Peyer's patch (tissue), 4 donors: ENCODE measurements around the gene WTIP.

Experiments
- POLR2A ChIP-seq, 2 donors: fragments of 450-650 bp; IDR thresholded peaks; one replicate each; pipeline ENCODE4 v1.5.1; 2017; ENCODE audit warnings: antibody characterized with exemption in 2 of 2, mild to moderate bottlenecking in 2 of 2, moderate library complexity in 2 of 2
- TF ChIP-seq, protein P1 (sequence below), 6 experiments: fragments of 450-650 bp in 4 of 6; fragments of 200-600 bp in 2 of 6; sonication (generic) in 1 of 6; IDR thresholded peaks; one replicate each; pipeline ENCODE4 v1.5.1; 2017 to 2019; ENCODE audit warnings: antibody characterized with exemption in 6 of 6, mild to moderate bottlenecking in 3 of 6, moderate library complexity in 1 of 6

DNA sequence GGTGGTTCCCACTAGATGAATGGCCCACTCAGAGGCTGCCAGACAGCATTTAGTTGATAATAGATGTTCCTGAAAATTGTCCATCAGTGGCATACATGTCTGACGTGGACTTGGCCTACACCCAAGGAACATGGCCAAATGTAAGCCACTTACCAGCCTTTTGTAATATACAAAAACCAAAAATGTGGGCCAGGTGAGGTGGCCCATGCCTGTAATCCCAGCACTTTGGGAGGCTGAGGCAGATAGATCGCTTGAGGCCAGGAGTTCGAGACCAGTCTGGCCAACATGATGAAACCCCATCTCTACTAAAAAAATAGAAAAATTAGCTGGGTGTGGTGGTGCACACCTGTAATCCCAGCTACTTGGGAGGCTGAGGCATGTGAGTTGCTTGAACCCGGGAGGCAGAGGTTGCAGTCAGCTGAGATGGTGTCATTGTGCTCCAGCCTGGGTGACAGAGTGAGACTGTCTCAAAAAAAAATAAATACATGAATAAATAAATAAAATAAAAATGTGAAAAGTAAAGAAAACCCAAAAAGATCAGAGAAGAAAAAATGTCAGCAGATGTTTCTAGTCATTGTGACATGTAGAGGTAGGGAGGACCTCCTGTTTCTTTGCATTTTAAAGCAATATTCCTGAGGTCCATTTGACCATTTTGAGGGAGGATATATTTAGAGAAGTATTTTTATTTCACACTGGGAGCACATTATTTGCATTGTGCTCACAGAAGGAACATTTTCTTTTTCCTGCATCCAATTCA, 7.1 kb upstream of the WTIP start:
- TF ChIP-seq, protein P1, sequence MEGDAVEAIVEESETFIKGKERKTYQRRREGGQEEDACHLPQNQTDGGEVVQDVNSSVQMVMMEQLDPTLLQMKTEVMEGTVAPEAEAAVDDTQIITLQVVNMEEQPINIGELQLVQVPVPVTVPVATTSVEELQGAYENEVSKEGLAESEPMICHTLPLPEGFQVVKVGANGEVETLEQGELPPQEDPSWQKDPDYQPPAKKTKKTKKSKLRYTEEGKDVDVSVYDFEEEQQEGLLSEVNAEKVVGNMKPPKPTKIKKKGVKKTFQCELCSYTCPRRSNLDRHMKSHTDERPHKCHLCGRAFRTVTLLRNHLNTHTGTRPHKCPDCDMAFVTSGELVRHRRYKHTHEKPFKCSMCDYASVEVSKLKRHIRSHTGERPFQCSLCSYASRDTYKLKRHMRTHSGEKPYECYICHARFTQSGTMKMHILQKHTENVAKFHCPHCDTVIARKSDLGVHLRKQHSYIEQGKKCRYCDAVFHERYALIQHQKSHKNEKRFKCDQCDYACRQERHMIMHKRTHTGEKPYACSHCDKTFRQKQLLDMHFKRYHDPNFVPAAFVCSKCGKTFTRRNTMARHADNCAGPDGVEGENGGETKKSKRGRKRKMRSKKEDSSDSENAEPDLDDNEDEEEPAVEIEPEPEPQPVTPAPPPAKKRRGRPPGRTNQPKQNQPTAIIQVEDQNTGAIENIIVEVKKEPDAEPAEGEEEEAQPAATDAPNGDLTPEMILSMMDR (IDR thresholded peaks at IDR 0.05): no peak
- TF ChIP-seq POLR2A (IDR thresholded peaks at IDR 0.05): no peak
